HL-60/S4 treated with retinoic acid at 250 ng/mL for 4 days and 3 days (cell line): ENCODE results near the gene FIZ1.

Experiments
- in situ Hi-C: fragments of 300-500 bp; cut with MboI; formaldehyde crosslinking; loops from 2 replicates; pipeline ENCODE4 v1.7.0; 2022; ENCODE audit warnings: low sequenced_read_pairs

The FIZ1 gene

GRCh38 chr19:55544776-55545439, 54.4 kb downstream of the FIZ1 start:
- in situ Hi-C loops: no loop called here

- in situ Hi-C loops: no loop called here
Observed at GRCh38 chr19:55544014-55544413, 55.3 kb downstream of the FIZ1 start.

DNA sequence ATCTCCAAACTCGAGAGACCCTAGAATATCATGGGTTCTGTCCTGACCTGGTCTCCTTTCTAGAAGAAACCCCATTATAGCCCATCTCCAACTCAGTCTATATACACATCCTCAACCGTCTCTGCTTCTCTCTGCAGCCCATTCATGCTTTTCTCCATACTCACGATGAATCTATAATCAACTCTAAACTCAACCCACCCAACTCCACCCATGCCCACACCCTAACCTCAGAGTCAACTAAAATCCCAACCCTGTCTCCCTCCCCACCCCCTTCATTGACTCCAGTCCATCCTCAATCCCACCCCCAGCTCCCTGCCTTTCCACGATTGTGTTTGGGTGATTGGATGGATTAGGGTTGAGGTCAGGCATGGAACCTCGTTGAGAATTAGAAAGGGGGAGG, 55.8 kb downstream of the FIZ1 start:
- in situ Hi-C loops: no loop called here

- in situ Hi-C loops: no loop called here
Observed at GRCh38 chr19:55542292-55542855, 56.9 kb downstream of the FIZ1 start.
